Subcutaneous abdominal adipose tissue (tissue), 5 donors: ENCODE measurements around the gene ZNF304.

Experiments used
- H3K27ac ChIP-seq: one replicate; pipeline ENCODE4 v1.7.0; 2013; ENCODE audit warnings: low read depth, mild to moderate bottlenecking, inconsistent platforms, low read length, moderate library complexity
- H3K27me3 ChIP-seq, 5 donors: one replicate each; pipeline ENCODE4 v1.7.0; 2013; ENCODE audit warnings: low read length in 5 of 5, inconsistent platforms in 1 of 5; ENCODE audit not compliant: control insufficient read depth in 5 of 5, insufficient read depth in 4 of 5
- H3K36me3 ChIP-seq, 5 donors: one replicate each; pipeline ENCODE4 v1.7.0; 2013; ENCODE audit warnings: low read length in 5 of 5; ENCODE audit not compliant: control insufficient read depth in 5 of 5, insufficient read depth in 5 of 5
- H3K4me1 ChIP-seq, 5 donors: one replicate each; pipeline ENCODE4 v1.7.0; 2013; ENCODE audit warnings: low read length in 5 of 5, mild to moderate bottlenecking in 3 of 5, moderate library complexity in 1 of 5; ENCODE audit not compliant: control insufficient read depth in 5 of 5, insufficient read depth in 5 of 5
- H3K4me3 ChIP-seq, 5 donors: one replicate each; pipeline ENCODE4 v1.7.0; 2013; ENCODE audit warnings: low read length in 5 of 5, low read depth in 1 of 5
- H3K9ac ChIP-seq, 5 donors: one replicate each; pipeline ENCODE4 v1.7.0; 2013; ENCODE audit warnings: low read length in 5 of 5, mild to moderate bottlenecking in 4 of 5, moderate library complexity in 3 of 5
- H3K9me3 ChIP-seq, 5 donors: one replicate each; pipeline ENCODE4 v1.7.0; 2013; ENCODE audit warnings: low read length in 5 of 5; ENCODE audit not compliant: control insufficient read depth in 5 of 5
- donor health status: healthy.
- donor health status: healthy.
- donor health status: healthy.
- donor health status: healthy.
- donor health status: healthy.

Gene ZNF304

GRCh38 chr19:57403737-57404563 is 52.9 kb downstream of the ZNF304 start:
- H3K27ac ChIP-seq, result no peak overlapping the region
- H3K4me1 ChIP-seq, result peaks cover 0 to 6% (median 0%) of the 10 kb centered on the region in 5 donors
- peaks cover 4 to 18% (median 13%) of the 10 kb centered on the region in 5 donors for H3K9me3 ChIP-seq
- H3K9ac ChIP-seq, result no peak overlapping the region
- peaks cover 0 to 5% (median 0%) of the 10 kb centered on the region in 5 donors for H3K27me3 ChIP-seq
- H3K4me3 ChIP-seq, result no peak overlapping the region
- H3K36me3 ChIP-seq, result peaks cover 8 to 16% (median 11%) of the 10 kb centered on the region in 5 donors

- H3K27ac ChIP-seq, result no peak overlapping the region
- peaks cover 3 to 12% (median 11%) of the 10 kb centered on the region in 5 donors for H3K4me1 ChIP-seq
- H3K4me3 ChIP-seq, result no peak overlapping the region
- H3K27me3 ChIP-seq, result no peaks in the 10 kb centered on the region
- peaks cover 0 to 10% (median 5%) of the 10 kb centered on the region in 5 donors for H3K9me3 ChIP-seq
- H3K36me3 ChIP-seq, result peaks cover 0 to 3% (median 0%) of the 10 kb centered on the region in 5 donors
- H3K9ac ChIP-seq, result no peak overlapping the region
Observed at GRCh38 chr19:57406516-57407123, 55.5 kb downstream of the ZNF304 start.
